K562 (cell line): ENCODE measurements around the gene DCUN1D1. TPM values are rescaled to one million over a fixed set of nuclear protein-coding genes. Genes with fewer than 3 reads are reported as not detected.

ENCODE experiments used
- ATAC-seq: fragments of 200-7000 bp; cut with Tn5 transposase; 3 replicates; pipeline ENCODE4 v1.9.1; 2020; ENCODE audit warnings: moderate library complexity
- BruUV-seq: library from RNA; stranded (reverse); fragments of 400-500 nt; replicated peaks from 2 replicates; lab custom pipeline; 2021; lab: Mats Ljungman, UMichigan
- CTCF ChIA-PET: fragments of 300-600 bp; formaldehyde crosslinking; extraction: SDS; loops from one replicate; lab custom pipeline; 2021; ENCODE audit warnings: low intra/inter-chr PET ratio; lab: Yijun Ruan, JAX
- POLR2A ChIA-PET: fragments of 300-600, 350-650 bp; sonication (Branson Sonifier 250); formaldehyde crosslinking; extraction: SDS; loops from one replicate; lab custom pipeline; 2021; ENCODE audit warnings: antibody characterized with exemption, inconsistent platforms; lab: Yijun Ruan, JAX
- DNase-seq, 4 experiments: peaks; one replicate each; pipeline versions ENCODE4 v3.0.0 to v3.0.0-alpha.2; 2011 to 2018; ENCODE audit warnings: low spot score in 3 of 4, mixed read lengths in 3 of 4; ENCODE audit errors: extremely low read depth in 1 of 4
- FAIRE-seq: peaks from 2 replicates; lab custom pipeline; 2011; peaks lifted over from hg19 to GRCh38; lab: Jason Lieb, UNC
- H2AFZ ChIP-seq: 2 replicates; pipeline ENCODE4 v1.6.0; 2011; ENCODE audit warnings: low read depth, low read length, control low read depth, inconsistent platforms
- H3K27ac ChIP-seq: fragments of 200-600 bp; 3 replicates; pipeline ENCODE4 v1.8.0; 2011; ENCODE audit warnings: low read depth, mild to moderate bottlenecking, control low read depth, inconsistent platforms, low read length, moderate library complexity, mixed read lengths; ENCODE audit errors: extremely low read depth
- H3K27me3 ChIP-seq, 2 experiments: fragments of 300-600 bp in 1 of 2; 2 replicates in 1 of 2; 3 replicates in 1 of 2; pipeline versions ENCODE4 v1.6.0 to v1.8.0; 2011; ENCODE audit warnings: inconsistent platforms in 2 of 2, low read length in 2 of 2, mild to moderate bottlenecking in 1 of 2, mixed read lengths in 1 of 2, moderate library complexity in 1 of 2; ENCODE audit not compliant: control insufficient read depth in 2 of 2, insufficient read depth in 2 of 2
- H3K36me3 ChIP-seq: fragments of 300-600 bp; 3 replicates; pipeline ENCODE4 v1.8.0; 2011; ENCODE audit warnings: mild to moderate bottlenecking, low read length, inconsistent platforms; ENCODE audit not compliant: control insufficient read depth, insufficient read depth
- H3K4me1 ChIP-seq, 2 experiments: fragments of 200-600 bp in 1 of 2; replicated peaks in 1 of 2; 2 replicates in 1 of 2; 3 replicates in 1 of 2; pipeline versions ENCODE4 v1.5.1 to v1.8.0; 2011; ENCODE audit warnings: inconsistent platforms in 2 of 2, low read length in 2 of 2, mild to moderate bottlenecking in 1 of 2, mixed read lengths in 1 of 2, moderate library complexity in 1 of 2; ENCODE audit not compliant: control insufficient read depth in 2 of 2, insufficient read depth in 2 of 2
- H3K4me2 ChIP-seq: 2 replicates; pipeline ENCODE4 v1.6.1; 2011; ENCODE audit warnings: low read length, control low read depth, inconsistent platforms, mixed read lengths; ENCODE audit not compliant: insufficient read depth
- H3K4me3 ChIP-seq: fragments of 200-600 bp; sonication (generic), shearing (Covaris generic); 2 replicates; pipeline ENCODE4 v1.5.1; 2016; ENCODE audit warnings: control low read depth, inconsistent platforms
- H3K79me2 ChIP-seq: fragments of 200-600 bp; 3 replicates; pipeline ENCODE4 v1.8.0; 2011; ENCODE audit warnings: low read length, inconsistent platforms; ENCODE audit not compliant: control insufficient read depth, insufficient read depth
- H3K9ac ChIP-seq, 2 experiments: 2 replicates each; pipeline versions ENCODE4 v1.6.0 to v1.6.1; 2011; ENCODE audit warnings: low read depth in 2 of 2, low read length in 2 of 2, control low read depth in 1 of 2, inconsistent platforms in 1 of 2, mild to moderate bottlenecking in 1 of 2, mixed read lengths in 1 of 2; ENCODE audit not compliant: insufficient read depth in 1 of 2
- H3K9me1 ChIP-seq: one replicate; pipeline ENCODE4 v1.6.0; 2011; ENCODE audit warnings: inconsistent platforms, mild to moderate bottlenecking, low read length, moderate library complexity; ENCODE audit not compliant: control insufficient read depth, insufficient read depth
- H3K9me3 ChIP-seq: replicated peaks from 2 replicates; pipeline ENCODE4 v1.5.1; 2011; ENCODE audit warnings: low read depth, low read length, inconsistent platforms; ENCODE audit not compliant: control insufficient read depth, insufficient read depth
- H4K20me1 ChIP-seq: replicated peaks from 2 replicates; pipeline ENCODE4 v1.6.1; 2011; ENCODE audit warnings: low read length, inconsistent platforms, mixed read lengths; ENCODE audit not compliant: control insufficient read depth, insufficient read depth
- ETV5 ChIP-seq: sonication (generic); formaldehyde crosslinking; IDR thresholded peaks from 2 replicates; pipeline ENCODE4 v1.4.0; 2020; ENCODE audit warnings: low read depth, mild to moderate bottlenecking, missing genetic modification reagents
- PHF8 ChIP-seq: fragments of 200-600 bp; sonication (generic); IDR thresholded peaks from 2 replicates; pipeline ENCODE4 v1.6.1; 2012; ENCODE audit warnings: mixed run types, mild to moderate bottlenecking, inconsistent platforms, low read length, moderate library complexity, borderline replicate concordance
- STAT6 ChIP-seq: sonication (generic); formaldehyde crosslinking; IDR thresholded peaks from 2 replicates; pipeline ENCODE4 v1.8.1; 2023; ENCODE audit warnings: mild to moderate bottlenecking, missing genetic modification reagents
- ZNF175 ChIP-seq: fragments of 200-800 bp; sonication (Bioruptor generic); IDR thresholded peaks from 2 replicates; pipeline ENCODE4 v1.6.1; 2016; ENCODE audit warnings: low read depth, mild to moderate bottlenecking, missing genetic modification characterization, missing compliant biosample characterization
- ZNF655 ChIP-seq: fragments of 250-450 bp; sonication (Bioruptor Pico); IDR thresholded peaks from 2 replicates; pipeline ENCODE4 v1.5.0; 2021
- WGBS: fragments of 100-300 bp; shearing (Covaris generic); methylation state at CpG from one replicate; pipeline ENCODE4 v1.1.6; 2016; ENCODE audit warnings: low coverage, mixed read lengths; ENCODE audit not compliant: insufficient coverage; ENCODE audit errors: missing lambda C conversion rate; 5-methylcytosine and 5-hydroxymethylcytosine counted together
- in situ Hi-C: fragments of 300-500 bp; cut with MboI; formaldehyde crosslinking; loops from 4 replicates; pipeline ENCODE4 v1.15.0; 2018; ENCODE audit warnings: inconsistent platforms, mixed read lengths
- intact Hi-C: fragments of 100-400 bp; cut with micrococcal nuclease; formaldehyde crosslinking; loops from 2 replicates; pipeline ENCODE4 v1.14.2; 2022
- polyA plus RNA-seq, 8 experiments: library from polyadenylated mRNA; depleted of rRNA in 4 of 8; stranded (reverse) in 5 of 8; unstranded in 3 of 8; fragments of >200 nt; fragmentation: Nextera tagmentation in 2 of 8; fragmentation: Illumina TruSeq in 1 of 8; extraction: Ambion mirVana in 2 of 8; extraction: Trizol in 1 of 8; gene quantifications; 2 replicates each; pipeline versions ENCODE4 v1.2.1 to v1.2.3, GENCODE V29; 2011 to 2014; ENCODE audit warnings: inconsistent platforms in 1 of 8, missing spikeins in 1 of 8
- total RNA-seq, 7 experiments: library from RNA; depleted of rRNA in 6 of 7; stranded (reverse); fragments of >200 nt in 6 of 7; fragmentation: Illumina TruSeq in 2 of 7; extraction: Trizol in 2 of 7; gene quantifications; 2 replicates each; pipeline versions ENCODE4 v1.2.1 to v1.2.3, GENCODE V29; 2011 to 2021; ENCODE audit warnings: low replicate concordance in 1 of 7
- TF ChIP-seq, protein P1 (sequence below), 2 experiments: fragments of 450-650 bp in 1 of 2; sonication (generic) in 1 of 2; formaldehyde crosslinking in 1 of 2; IDR thresholded peaks; 2 replicates each; pipeline versions ENCODE4 v1.7.1 to v1.9.0; 2016 to 2022; ENCODE audit warnings: inconsistent platforms in 1 of 2, mild to moderate bottlenecking in 1 of 2, missing genetic modification reagents in 1 of 2

DCUN1D1 gene
- total and polyA plus RNA-seq, 9 of the 15 experiments (the other 6 are each of a cell fraction or from before 2014, with no cell fraction given), result 11.4 to 46.8 (median 28.2) TPM

GRCh38 chr3:183018421-183019192 is 38.3 kb upstream of the DCUN1D1 start:
- Histone ChIP-seq H3K27me3 (no peaks in the 10 kb centered on the region), H3K4me3 (no peak overlapping the region), H3K27ac (no peak overlapping the region), H3K4me1 (no peaks in the 10 kb centered on the region), H3K9me1 (no peaks in the 10 kb centered on the region), H3K36me3 (peaks cover 45% of the 10 kb centered on the region), H3K9ac (no peak overlapping the region), H4K20me1 (no peaks in the 10 kb centered on the region; the same call in 1 of the 2 replicates), H3K4me2 (no peak overlapping the region), H2AFZ (no peak overlapping the region), H3K79me2 (no peaks in the 10 kb centered on the region), H3K9me3 (no peaks in the 10 kb centered on the region)
- CTCF ChIA-PET, result no interaction called here
- ATAC-seq (no peak), DNase-seq (peak in 2 of 4 experiments; percentile 44 to 52), FAIRE-seq (no peak)
- intact Hi-C loops (no loop called here), in situ Hi-C loops (no loop called here)
- WGBS, result 56% methylated on average over 3 of the region's 3 CpGs
- POLR2A ChIA-PET, result no interaction called here
- no TSS peak for BruUV-seq
- no peak for TF ChIP-seq ZNF175
- TF ChIP-seq, protein P1, sequence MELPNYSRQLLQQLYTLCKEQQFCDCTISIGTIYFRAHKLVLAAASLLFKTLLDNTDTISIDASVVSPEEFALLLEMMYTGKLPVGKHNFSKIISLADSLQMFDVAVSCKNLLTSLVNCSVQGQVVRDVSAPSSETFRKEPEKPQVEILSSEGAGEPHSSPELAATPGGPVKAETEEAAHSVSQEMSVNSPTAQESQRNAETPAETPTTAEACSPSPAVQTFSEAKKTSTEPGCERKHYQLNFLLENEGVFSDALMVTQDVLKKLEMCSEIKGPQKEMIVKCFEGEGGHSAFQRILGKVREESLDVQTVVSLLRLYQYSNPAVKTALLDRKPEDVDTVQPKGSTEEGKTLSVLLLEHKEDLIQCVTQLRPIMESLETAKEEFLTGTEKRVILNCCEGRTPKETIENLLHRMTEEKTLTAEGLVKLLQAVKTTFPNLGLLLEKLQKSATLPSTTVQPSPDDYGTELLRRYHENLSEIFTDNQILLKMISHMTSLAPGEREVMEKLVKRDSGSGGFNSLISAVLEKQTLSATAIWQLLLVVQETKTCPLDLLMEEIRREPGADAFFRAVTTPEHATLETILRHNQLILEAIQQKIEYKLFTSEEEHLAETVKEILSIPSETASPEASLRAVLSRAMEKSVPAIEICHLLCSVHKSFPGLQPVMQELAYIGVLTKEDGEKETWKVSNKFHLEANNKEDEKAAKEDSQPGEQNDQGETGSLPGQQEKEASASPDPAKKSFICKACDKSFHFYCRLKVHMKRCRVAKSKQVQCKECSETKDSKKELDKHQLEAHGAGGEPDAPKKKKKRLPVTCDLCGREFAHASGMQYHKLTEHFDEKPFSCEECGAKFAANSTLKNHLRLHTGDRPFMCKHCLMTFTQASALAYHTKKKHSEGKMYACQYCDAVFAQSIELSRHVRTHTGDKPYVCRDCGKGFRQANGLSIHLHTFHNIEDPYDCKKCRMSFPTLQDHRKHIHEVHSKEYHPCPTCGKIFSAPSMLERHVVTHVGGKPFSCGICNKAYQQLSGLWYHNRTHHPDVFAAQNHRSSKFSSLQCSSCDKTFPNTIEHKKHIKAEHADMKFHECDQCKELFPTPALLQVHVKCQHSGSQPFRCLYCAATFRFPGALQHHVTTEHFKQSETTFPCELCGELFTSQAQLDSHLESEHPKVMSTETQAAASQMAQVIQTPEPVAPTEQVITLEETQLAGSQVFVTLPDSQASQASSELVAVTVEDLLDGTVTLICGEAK (IDR thresholded peaks at IDR 0.05), result no peak
- TF ChIP-seq, protein P1 (CRISPR knock-in tag; IDR thresholded peaks at IDR 0.05), result no peak
- no peak for TF ChIP-seq PHF8
- no peak for TF ChIP-seq ETV5 (CRISPR knock-in tag)
- TF ChIP-seq ZNF655 (CRISPR knock-in tag), result no peak
- no peak for TF ChIP-seq STAT6 (CRISPR knock-in tag)
